SU-DHL-6 (cell line): ENCODE results near the gene PPP6R2.

Experiments used
- EZH2phosphoT487 ChIP-seq: fragments of 200-600 bp; sonication (generic), shearing (Covaris generic); conservative IDR thresholded peaks from 2 replicates; pipeline ENCODE4 v1.6.1; 2018; ENCODE audit warnings: mild to moderate bottlenecking, antibody characterized with exemption, low read length, moderate library complexity, mixed read lengths
- TF ChIP-seq, protein P1 (sequence below): fragments of 200-600 bp; sonication (generic); IDR thresholded peaks from one replicate; pipeline ENCODE4 v1.5.1; 2017; ENCODE audit warnings: antibody characterized with exemption, mild to moderate bottlenecking, low read length, moderate library complexity; ENCODE audit not compliant: insufficient read depth, poor library complexity, severe bottlenecking

DNA sequence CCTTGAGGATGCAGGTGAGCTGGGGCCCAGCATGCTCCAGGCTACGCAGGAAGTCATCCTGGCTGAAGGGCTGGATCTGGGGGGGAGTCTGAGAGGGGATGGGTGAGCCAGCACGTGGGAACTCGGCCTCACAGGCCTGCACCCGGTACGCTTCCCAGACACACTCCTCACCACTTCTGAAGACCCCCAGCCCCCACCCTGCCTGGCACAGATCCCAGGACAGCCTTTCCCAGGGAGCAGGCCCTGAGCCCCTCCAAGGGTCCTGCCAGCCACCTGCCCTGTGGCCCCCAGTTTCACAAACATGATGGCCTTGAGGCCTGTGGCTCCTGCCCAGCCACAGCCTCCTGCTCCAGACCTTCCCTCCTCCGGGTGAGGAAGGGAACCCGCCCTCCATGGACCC lies 30.1 kb upstream of the PPP6R2 start:
- TF ChIP-seq, protein P1, sequence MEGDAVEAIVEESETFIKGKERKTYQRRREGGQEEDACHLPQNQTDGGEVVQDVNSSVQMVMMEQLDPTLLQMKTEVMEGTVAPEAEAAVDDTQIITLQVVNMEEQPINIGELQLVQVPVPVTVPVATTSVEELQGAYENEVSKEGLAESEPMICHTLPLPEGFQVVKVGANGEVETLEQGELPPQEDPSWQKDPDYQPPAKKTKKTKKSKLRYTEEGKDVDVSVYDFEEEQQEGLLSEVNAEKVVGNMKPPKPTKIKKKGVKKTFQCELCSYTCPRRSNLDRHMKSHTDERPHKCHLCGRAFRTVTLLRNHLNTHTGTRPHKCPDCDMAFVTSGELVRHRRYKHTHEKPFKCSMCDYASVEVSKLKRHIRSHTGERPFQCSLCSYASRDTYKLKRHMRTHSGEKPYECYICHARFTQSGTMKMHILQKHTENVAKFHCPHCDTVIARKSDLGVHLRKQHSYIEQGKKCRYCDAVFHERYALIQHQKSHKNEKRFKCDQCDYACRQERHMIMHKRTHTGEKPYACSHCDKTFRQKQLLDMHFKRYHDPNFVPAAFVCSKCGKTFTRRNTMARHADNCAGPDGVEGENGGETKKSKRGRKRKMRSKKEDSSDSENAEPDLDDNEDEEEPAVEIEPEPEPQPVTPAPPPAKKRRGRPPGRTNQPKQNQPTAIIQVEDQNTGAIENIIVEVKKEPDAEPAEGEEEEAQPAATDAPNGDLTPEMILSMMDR: no peak
- no peak for TF ChIP-seq EZH2phosphoT487
